CD4-positive, alpha-beta T cell treated with Interleukin-4 for 1 hour (primary cell): Measurements from ENCODE around the gene LRBA.
"Not testable (repeated sequence)": the region's sequence is repeated elsewhere in the genome, so short reads cannot be mapped to it uniquely, and the experiment has no call there.

Source experiments
- DNase-seq, 2 donors: peaks; one replicate each; pipeline ENCODE4 v3.0.0-alpha.2; 2020 to 2022

The LRBA gene

GRCh38 chr4:151021637-151022334, 6.7 kb upstream of the LRBA start:
- DNase-seq, result no peak

DNA sequence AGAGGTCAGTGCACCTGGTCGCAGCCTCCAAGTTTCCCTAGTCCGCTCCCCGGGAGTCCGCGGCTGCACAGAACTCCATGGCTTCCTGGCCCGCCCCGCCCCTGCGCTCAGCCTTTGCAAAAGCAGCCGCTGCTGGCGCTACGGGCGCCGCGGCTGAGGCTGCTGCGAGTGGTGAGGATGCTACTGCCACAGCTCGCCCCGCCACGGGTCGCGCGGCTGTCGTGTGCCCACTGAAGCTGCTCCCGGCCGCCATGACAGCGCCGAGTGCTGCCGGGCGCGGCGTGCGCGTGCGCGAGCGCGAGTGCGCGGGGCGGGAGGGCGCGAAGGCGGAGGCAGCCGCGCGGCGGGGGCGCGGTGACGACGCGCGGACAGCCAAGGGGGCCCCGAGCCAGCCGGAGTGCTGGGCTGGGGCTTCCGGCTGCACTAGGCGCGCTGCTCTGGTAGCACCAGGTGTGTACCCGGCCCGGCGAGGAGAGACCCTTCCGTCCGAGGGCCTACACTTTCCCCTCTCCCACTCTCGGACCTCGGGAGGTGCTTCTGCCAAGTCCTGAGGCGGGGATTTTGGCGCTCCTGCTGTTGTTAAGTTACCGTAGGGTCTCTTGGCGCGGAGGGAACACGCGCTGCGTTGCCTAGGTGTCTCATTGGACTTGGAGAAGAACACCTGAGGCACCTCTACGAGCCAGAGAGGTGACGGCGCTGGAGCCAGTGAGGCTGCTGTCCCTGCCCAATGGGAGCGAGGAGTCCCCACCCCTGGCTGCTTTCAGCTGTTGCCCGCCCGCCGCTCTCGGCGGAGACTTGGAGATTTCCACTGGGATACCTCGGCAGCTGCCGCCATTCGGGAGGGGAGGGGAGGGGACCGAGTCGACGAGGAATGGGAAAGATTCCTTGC, 619 bp upstream of the LRBA start:
- peak; percentile 81 to 82 for DNase-seq

- DNase-seq, result no peak
These were observed 1.1 kb downstream of the LRBA start for GRCh38 chr4:151013944-151014343.

DNA sequence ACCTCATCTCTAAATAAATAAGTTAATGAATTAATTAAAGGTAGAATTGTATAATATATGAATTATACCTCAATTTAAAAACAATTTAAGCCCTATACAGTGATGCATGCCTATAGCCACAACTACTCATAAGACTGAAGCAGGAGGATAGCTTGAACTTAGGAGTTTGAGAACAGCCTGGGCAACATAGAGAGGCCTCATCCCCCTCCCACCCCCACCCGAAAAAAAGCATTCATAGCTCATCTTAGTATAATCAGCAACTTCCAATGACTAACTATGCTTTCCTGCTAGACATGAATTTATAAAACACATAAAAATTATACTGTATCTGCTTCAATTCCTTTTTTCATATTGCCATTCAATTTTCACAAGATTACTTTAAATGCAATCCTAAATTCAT, 1.6 kb downstream of the LRBA start:
- no peak for DNase-seq

DNA sequence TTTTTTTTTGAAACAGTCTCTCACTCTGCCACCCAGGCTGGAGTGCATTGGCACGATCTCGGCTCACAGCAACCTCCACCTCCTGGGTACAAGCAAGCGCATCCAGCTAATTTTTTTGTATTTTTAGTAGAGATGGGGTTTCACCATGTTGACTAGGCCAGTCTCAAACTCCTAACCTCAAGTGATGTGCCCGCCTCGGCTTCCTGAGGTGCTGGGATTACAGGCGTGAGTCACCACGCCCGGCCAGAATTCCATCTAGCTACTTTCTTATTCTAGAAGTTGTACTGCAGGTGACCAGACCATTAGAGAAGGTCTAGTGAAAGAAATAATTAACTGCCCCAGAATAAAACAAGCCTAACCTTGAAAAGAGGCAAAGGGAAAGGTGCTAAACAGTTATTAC, 2.3 kb downstream of the LRBA start:
- no peak for DNase-seq

- DNase-seq, result no peak
These were observed 2.7 kb downstream of the LRBA start for GRCh38 chr4:151012376-151012775.

- DNase-seq, result no peak
These were observed 10.9 kb downstream of the LRBA start for GRCh38 chr4:151004222-151004621.

- no peak for DNase-seq
These were observed 14.2 kb downstream of the LRBA start for GRCh38 chr4:151000747-151001429.

- no peak for DNase-seq
These were observed 16.0 kb downstream of the LRBA start for GRCh38 chr4:150999086-150999485.

DNA sequence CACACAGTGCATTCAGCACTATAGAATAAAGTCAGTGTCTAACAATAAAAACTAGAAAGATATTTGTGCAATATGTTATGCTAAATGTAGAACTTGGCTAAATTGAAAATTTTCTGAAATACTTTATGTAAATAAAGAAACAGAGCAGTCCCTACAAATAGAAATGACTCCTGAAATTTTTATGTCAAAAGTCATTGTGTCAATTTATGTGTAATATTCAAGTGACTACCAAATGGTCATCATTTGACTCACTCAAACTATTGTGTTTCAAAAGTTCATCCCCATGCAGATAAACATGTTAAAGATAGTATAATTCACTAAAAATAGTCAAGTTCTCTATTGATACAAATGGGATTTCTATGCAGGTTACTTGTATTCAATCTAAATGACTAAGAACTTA, 17.9 kb downstream of the LRBA start:
- DNase-seq, result no peak

DNA sequence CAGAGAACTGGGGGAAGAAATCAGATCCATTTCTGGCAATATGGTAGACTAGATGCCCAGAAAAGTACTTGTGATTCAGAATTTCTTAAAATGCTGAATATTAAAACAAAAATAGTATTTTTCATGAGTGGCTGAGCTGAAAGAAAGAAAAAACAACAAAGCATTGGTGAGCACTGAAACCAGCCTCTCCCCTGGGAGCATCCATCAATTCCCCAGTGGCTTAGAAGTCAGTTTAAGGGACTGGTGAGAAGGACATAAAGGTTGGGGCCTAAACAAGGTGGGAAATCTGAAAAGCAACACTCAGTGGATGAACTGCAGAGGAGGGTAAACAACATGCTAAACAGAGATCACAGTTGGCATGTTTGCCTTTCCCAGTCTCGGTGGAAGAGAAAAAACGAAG, 20.4 kb downstream of the LRBA start:
- no peak for DNase-seq

DNA sequence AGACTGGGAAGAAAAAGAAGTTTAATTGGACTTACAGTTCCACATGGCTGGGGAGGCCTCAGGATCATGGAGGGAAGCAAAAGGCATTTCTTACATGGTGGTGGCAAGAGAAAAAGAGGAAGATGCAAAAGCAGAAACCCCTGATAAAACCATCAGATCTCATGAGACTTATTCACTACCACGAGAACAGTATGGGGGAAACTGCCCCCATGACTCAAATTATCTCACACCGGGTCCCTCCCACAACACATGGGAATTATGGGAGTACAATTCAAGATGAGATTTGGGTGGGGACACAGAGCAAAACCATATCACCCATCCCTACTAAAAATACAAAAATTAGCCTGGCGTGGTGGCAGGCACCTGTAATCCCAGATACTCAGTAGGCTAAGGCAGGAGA, 21.5 kb downstream of the LRBA start:
- not testable (repeated sequence) for DNase-seq

DNA sequence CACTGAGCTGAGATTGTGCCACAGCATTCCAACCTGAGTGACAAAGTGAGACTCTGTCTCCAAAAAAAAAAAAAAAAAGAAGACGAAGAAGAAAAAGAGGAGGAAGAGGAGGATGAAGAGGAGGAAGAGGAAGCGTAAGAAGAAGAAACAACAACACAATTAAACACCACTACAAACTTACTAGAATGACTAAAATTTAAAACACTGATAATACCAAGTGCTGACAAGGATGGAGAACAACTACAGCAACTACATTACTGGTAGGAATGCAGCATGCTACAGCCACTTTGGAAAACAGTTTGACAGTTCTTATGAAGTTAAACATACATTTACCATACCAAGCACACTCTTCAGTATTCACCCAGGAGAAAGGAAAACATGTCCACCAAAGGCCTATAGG, 24.1 kb downstream of the LRBA start:
- DNase-seq, result no peak

GRCh38 chr4:150990250-150990649, 24.8 kb downstream of the LRBA start:
- no peak for DNase-seq

GRCh38 chr4:150988238-150988637, 26.8 kb downstream of the LRBA start:
- no peak for DNase-seq

DNA sequence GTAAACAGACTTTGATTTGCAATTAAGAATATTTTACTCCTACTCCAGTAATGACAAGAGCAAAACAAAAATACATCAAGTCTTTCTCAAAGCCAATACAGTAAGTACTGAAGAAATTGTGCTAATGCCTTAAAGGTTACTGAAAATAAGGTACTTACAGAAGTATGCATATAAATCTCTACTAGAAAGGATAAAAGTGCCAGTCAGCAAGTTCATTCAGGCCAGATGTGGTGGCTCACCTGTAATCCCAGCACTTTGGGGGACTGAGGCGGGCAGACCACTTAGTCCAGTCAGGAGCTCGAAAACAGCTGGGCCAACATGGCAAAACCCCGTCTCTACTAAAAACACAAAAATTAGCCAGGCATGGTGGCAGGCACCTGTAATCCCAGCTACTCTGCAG, 27.9 kb downstream of the LRBA start:
- DNase-seq, result no peak

- DNase-seq, result no peak
These were observed 29.0 kb downstream of the LRBA start for GRCh38 chr4:150986085-150986484.

DNA sequence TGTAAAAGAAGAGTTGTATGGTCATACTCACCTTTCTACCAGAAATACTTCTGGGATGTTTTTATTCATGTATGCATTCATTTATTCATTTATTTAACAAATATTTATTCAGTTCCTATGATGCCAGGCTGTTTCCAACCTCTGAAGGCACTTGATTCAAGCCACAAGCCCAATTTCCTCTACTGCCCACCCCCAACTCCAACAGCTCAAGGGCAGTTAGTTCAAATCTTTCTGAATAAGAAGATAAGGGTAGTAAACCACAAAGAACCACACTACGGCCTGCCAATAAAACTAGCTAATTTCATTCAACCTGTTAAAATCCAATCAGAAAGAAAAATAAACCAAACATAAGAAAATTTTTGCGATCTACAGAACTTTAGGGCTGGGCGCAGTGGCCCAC, 31.2 kb downstream of the LRBA start:
- no peak for DNase-seq

- no peak for DNase-seq
These were observed 32.4 kb downstream of the LRBA start for GRCh38 chr4:150982557-150983233.

GRCh38 chr4:150978738-150979575, 36.1 kb downstream of the LRBA start:
- no peak for DNase-seq

DNA sequence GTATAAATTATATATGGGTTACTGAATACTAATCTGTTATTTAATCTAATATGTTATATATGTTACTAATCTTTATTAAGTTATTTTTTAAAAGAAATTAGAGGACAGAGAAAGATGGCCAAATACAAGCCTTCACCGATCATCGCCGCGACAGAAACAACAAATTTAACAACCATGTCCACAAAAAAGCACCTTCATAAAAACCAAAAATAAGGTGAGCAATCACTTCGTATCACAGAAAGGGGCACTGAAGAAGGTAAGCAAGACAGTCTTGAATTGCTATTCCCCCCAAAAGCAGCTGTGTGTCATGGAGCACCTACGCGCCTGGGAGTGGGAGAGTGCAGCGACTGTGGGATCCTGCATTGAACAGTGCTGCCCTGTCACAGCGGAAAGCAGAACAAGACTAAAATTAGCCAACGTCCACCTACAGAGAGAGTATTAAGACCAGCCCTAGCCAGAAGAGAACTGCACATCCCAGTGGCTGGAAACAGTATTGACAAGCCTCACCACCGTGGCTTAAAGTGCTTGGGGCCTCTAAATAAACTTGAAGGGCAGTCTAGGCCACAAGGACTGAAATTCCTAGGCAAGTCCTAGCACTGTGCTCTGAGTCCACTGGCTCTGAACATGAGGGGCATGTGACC, 38.5 kb downstream of the LRBA start:
- no peak for DNase-seq

DNA sequence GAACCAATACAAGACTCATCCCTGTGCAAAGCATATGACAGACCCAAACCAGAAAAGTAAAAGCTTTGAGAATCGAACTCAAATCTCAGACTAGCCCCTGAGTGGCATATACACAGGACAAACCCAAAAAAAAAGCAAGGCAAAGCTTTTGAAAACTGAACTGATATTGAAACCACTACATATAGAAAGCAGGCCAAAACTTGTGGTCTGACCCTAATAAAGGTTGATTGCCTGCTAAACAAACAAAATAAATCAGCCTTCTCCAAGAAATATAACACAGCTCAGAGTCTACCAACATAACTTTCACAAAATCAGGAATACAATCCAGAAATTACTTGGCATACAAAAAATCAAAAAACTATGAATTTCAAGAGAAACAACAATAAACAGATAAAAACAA, 40.3 kb downstream of the LRBA start:
- no peak for DNase-seq
